NB4 (cell line): ENCODE data around the gene PRIMA1.

Experiments
- CTCF ChIP-seq: IDR thresholded peaks from one replicate; pipeline ENCODE4 v1.5.1; 2012; ENCODE audit warnings: low read depth, low read length
- MAX ChIP-seq: IDR thresholded peaks from 2 replicates; pipeline ENCODE4 v1.6.1; 2011; ENCODE audit warnings: low read depth, low read length
- MYC ChIP-seq: IDR thresholded peaks from 2 replicates; pipeline ENCODE4 v1.6.1; 2011; ENCODE audit warnings: low read depth, low read length
- POLR2A ChIP-seq: IDR thresholded peaks from 2 replicates; pipeline ENCODE4 v1.6.1; 2011; ENCODE audit warnings: mild to moderate bottlenecking; ENCODE audit not compliant: insufficient read length; ENCODE audit errors: extremely low read depth

GRCh38 chr14:93757206-93757605 is 31.1 kb downstream of the PRIMA1 start:
- no peak for TF ChIP-seq CTCF
- TF ChIP-seq POLR2A = no peak
- no peak for TF ChIP-seq MAX
- TF ChIP-seq MYC = no peak
